Measurements from ENCODE around the gene PPP1R26.

The PPP1R26 gene

DNA sequence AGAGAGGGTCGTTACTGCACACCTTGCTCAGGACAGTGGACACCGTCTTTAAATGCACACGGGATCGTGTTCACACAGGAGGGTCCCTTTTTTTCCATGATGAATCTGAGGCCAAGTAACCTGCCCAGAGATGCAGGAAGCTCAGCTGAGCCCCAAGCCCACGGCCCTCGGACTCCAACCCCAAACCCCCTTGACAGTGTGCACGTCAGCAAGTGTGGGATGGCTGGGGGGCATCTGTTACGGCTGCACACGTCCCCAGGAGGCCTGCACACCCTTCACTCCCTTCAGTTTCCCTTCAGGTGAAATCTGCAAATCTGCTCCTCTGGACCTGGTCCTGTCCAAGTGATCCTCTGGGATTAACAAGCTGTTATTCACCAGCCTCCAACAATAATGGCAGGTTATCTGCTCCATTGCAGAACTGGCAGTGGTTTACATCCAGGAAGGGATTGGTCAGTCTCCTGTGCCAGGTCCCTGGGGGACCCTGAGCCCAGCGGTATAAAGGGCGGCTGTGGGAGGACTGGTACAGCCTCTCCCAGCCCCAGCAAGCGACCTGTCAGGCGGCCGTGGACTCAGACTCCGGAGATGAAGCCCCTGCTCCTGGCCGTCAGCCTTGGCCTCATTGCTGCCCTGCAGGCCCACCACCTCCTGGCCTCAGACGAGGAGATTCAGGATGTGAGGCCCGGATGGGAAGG, 41.5 kb downstream of the PPP1R26 start, which contains the start of gene LCN1:
LCN1 (plus strand) TSS at position 525 of the 692 bp plus-strand sequence; CDS start at position 583, 58 bp downstream.
- Histone ChIP-seq H3K4me3 (ENCODE audit: low read depth in 1 of 2, low read length in 2 of 2) (no peak within 1 kb of the TSS), H3K79me2 (ENCODE audit: insufficient read depth, low read length) (no peaks in the 10 kb centered on the region), H3K4me1 (ENCODE audit: insufficient read depth, low read length) (no peaks in the 10 kb centered on the region), H3K9ac (ENCODE audit: low read depth, low read length) (no peak within 1 kb of the TSS), H3K4me2 (ENCODE audit: insufficient read depth, low read length) (no peak within 1 kb of the TSS), H3K36me3 (ENCODE audit: insufficient read depth, low read length) (no peaks in the 10 kb centered on the region), H4K20me1 (ENCODE audit: insufficient read depth, low read length) (no peaks in the 10 kb centered on the region), H3K27me3 (ENCODE audit: insufficient read depth, low read length, poor library complexity) (no peaks in the 10 kb centered on the region), H2AFZ (ENCODE audit: low read depth, low read length) (no peak within 1 kb of the TSS), H3K27ac (ENCODE audit: low read length) (no peak within 1 kb of the TSS), H3K9me3 (ENCODE audit: insufficient read depth, low read length, severe bottlenecking) (no peaks in the 10 kb centered on the region)
- DNase-seq (no peak), ATAC-seq (ENCODE audit: insufficient read depth, low read depth) (no peak)
- no peak for TF ChIP-seq EZH2 (IDR thresholded peaks at IDR 0.05; ENCODE audit: borderline replicate concordance, low read depth, low read length, severe bottlenecking)
- TF ChIP-seq, protein P1, sequence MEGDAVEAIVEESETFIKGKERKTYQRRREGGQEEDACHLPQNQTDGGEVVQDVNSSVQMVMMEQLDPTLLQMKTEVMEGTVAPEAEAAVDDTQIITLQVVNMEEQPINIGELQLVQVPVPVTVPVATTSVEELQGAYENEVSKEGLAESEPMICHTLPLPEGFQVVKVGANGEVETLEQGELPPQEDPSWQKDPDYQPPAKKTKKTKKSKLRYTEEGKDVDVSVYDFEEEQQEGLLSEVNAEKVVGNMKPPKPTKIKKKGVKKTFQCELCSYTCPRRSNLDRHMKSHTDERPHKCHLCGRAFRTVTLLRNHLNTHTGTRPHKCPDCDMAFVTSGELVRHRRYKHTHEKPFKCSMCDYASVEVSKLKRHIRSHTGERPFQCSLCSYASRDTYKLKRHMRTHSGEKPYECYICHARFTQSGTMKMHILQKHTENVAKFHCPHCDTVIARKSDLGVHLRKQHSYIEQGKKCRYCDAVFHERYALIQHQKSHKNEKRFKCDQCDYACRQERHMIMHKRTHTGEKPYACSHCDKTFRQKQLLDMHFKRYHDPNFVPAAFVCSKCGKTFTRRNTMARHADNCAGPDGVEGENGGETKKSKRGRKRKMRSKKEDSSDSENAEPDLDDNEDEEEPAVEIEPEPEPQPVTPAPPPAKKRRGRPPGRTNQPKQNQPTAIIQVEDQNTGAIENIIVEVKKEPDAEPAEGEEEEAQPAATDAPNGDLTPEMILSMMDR (IDR thresholded peaks at IDR 0.05; ENCODE audit: borderline replicate concordance, extremely low read depth, low read length, poor library complexity, severe bottlenecking): no peak

- H3K4me2 ChIP-seq (ENCODE audit: insufficient read depth, low read length): no peak overlapping the region
- H2AFZ ChIP-seq (ENCODE audit: low read depth, low read length): no peak overlapping the region
- no peak for DNase-seq
- TF ChIP-seq EZH2 (IDR thresholded peaks at IDR 0.05; ENCODE audit: borderline replicate concordance, low read depth, low read length, severe bottlenecking): no peak
- TF ChIP-seq, protein P1 (IDR thresholded peaks at IDR 0.05; ENCODE audit: borderline replicate concordance, extremely low read depth, low read length, poor library complexity, severe bottlenecking): no peak
- no peaks in the 10 kb centered on the region for H3K4me1 ChIP-seq (ENCODE audit: insufficient read depth, low read length)
- H3K79me2 ChIP-seq (ENCODE audit: insufficient read depth, low read length): no peaks in the 10 kb centered on the region
- H3K4me3 ChIP-seq (ENCODE audit: low read depth in 1 of 2, low read length in 2 of 2): no peak overlapping the region
- H3K36me3 ChIP-seq (ENCODE audit: insufficient read depth, low read length): no peaks in the 10 kb centered on the region
- no peak overlapping the region for H3K9ac ChIP-seq (ENCODE audit: low read depth, low read length)
- H3K27ac ChIP-seq (ENCODE audit: low read length): no peak overlapping the region
- no peaks in the 10 kb centered on the region for H4K20me1 ChIP-seq (ENCODE audit: insufficient read depth, low read length)
- ATAC-seq (ENCODE audit: insufficient read depth, low read depth): no peak
- no peaks in the 10 kb centered on the region for H3K27me3 ChIP-seq (ENCODE audit: insufficient read depth, low read length, poor library complexity)
- H3K9me3 ChIP-seq (ENCODE audit: insufficient read depth, low read length, severe bottlenecking): no peaks in the 10 kb centered on the region
Observed at GRCh38 chr9:135521608-135522095, 42.1 kb downstream of the PPP1R26 start.

DNA sequence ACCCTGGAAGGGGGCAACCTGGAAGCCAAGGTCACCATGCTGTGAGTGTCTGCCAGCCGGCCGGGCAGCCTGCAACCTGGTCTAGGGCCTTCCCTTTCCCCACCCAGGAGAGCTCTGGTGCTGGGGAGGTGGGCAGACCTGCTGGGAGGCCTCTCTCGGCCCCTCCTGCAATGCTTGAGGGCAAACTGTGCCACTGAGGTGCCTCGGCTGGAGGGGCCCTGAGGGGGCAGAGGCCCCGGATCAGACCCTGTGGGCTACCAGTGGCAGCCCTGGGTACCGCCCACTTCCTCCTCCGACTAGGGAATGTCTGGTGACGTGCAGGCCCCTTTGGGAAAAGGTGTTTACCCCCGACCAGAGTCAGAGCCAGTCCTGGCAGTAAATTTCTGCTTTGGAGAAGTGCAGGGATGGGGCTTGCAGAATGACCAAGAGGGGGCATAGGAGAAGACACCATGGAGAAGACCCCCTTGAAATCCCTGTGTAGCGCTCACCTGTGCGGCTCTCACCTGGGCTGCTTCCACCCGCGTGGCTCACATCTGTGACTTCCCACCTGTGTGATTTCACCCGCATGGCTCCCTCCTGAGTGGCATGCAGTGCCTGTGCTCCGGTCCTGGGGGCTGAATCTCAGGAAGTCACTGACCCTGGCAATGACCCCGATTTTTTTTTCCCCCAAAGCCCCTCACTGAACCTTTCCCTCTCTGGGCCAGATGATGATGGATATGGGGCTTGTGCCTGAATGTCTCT, 42.7 kb downstream of the PPP1R26 start:
- Histone ChIP-seq H3K4me3 (ENCODE audit: low read depth in 1 of 2, low read length in 2 of 2) (no peak overlapping the region), H3K9ac (ENCODE audit: low read depth, low read length) (no peak overlapping the region), H3K4me1 (ENCODE audit: insufficient read depth, low read length) (no peaks in the 10 kb centered on the region), H3K27ac (ENCODE audit: low read length) (no peak overlapping the region), H3K27me3 (ENCODE audit: insufficient read depth, low read length, poor library complexity) (no peaks in the 10 kb centered on the region), H3K79me2 (ENCODE audit: insufficient read depth, low read length) (no peaks in the 10 kb centered on the region), H3K36me3 (ENCODE audit: insufficient read depth, low read length) (no peaks in the 10 kb centered on the region), H4K20me1 (ENCODE audit: insufficient read depth, low read length) (no peaks in the 10 kb centered on the region), H3K9me3 (ENCODE audit: insufficient read depth, low read length, severe bottlenecking) (no peaks in the 10 kb centered on the region), H3K4me2 (ENCODE audit: insufficient read depth, low read length) (no peak overlapping the region), H2AFZ (ENCODE audit: low read depth, low read length) (no peak overlapping the region)
- TF ChIP-seq EZH2 (IDR thresholded peaks at IDR 0.05; ENCODE audit: borderline replicate concordance, low read depth, low read length, severe bottlenecking): no peak
- TF ChIP-seq, protein P1 (IDR thresholded peaks at IDR 0.05; ENCODE audit: borderline replicate concordance, extremely low read depth, low read length, poor library complexity, severe bottlenecking): no peak
- ATAC-seq (ENCODE audit: insufficient read depth, low read depth) (no peak), DNase-seq (no peak)
